Spleen (tissue), 11 donors: ENCODE measurements around the gene CUTA. TPM values are rescaled to one million over a fixed set of nuclear protein-coding genes. Genes with fewer than 3 reads are reported as not detected.
A peak's percentile ranks its signal among the peaks of the same experiment; 100 is the strongest.

Experiments used
- DNase-seq: peaks from one replicate; pipeline ENCODE4 v3.0.0-alpha.2; 2020
- H3K27ac ChIP-seq, 8 donors: fragments of 200-600 bp; sonication (generic) in 7 of 8; 1 replicate in 4 of 8; 2 replicates in 4 of 8; pipeline versions ENCODE4 v1.5.0 to v1.8.0; 2016 to 2021; ENCODE audit warnings: inconsistent platforms in 4 of 8, mild to moderate bottlenecking in 4 of 8, moderate library complexity in 1 of 8
- H3K27me3 ChIP-seq, 7 donors: fragments of 200-600 bp; sonication (generic) in 6 of 7; replicated peaks in 1 of 7; 1 replicate in 4 of 7; 2 replicates in 3 of 7; pipeline versions ENCODE4 v1.5.0 to v1.8.0; 2016 to 2021; ENCODE audit warnings: inconsistent platforms in 3 of 7, mild to moderate bottlenecking in 1 of 7
- H3K36me3 ChIP-seq, 6 donors: fragments of 200-600 bp; sonication (generic) in 5 of 6; 1 replicate in 4 of 6; 2 replicates in 2 of 6; pipeline versions ENCODE4 v1.5.0 to v1.8.0; 2016 to 2021; ENCODE audit warnings: inconsistent platforms in 2 of 6
- H3K4me1 ChIP-seq, 6 donors: fragments of 200-600 bp; sonication (generic) in 5 of 6; 1 replicate in 3 of 6; 2 replicates in 3 of 6; pipeline versions ENCODE4 v1.5.0 to v1.8.0; 2016 to 2021; ENCODE audit warnings: inconsistent platforms in 3 of 6
- H3K4me3 ChIP-seq, 8 donors: fragments of 200-600 bp; sonication (generic) in 7 of 8; 1 replicate in 4 of 8; 2 replicates in 4 of 8; pipeline versions ENCODE4 v1.5.0 to v1.8.0; 2016 to 2021; ENCODE audit warnings: inconsistent platforms in 4 of 8, mild to moderate bottlenecking in 4 of 8, moderate library complexity in 2 of 8
- H3K9me3 ChIP-seq, 8 donors: fragments of 200-600 bp; sonication (generic) in 7 of 8; 1 replicate in 4 of 8; 2 replicates in 4 of 8; pipeline versions ENCODE4 v1.5.0 to v1.8.0; 2016 to 2021; ENCODE audit warnings: inconsistent platforms in 4 of 8
- CTCF ChIP-seq, 11 experiments: fragments of 200-600 bp in 7 of 11; fragments of 450-650 bp in 4 of 11; sonication (generic) in 4 of 11; IDR thresholded peaks in 8 of 11; conservative IDR thresholded peaks in 3 of 11; 1 replicate in 7 of 11; 2 replicates in 4 of 11; pipeline versions ENCODE4 v1.4.0 to v1.8.0; 2016 to 2021; ENCODE audit warnings: antibody characterized with exemption in 11 of 11, inconsistent platforms in 4 of 11, mild to moderate bottlenecking in 1 of 11
- POLR2A ChIP-seq, 3 donors: fragments of 450-650 bp; IDR thresholded peaks; one replicate each; pipeline ENCODE4 v1.5.1; 2017; ENCODE audit warnings: antibody characterized with exemption in 3 of 3, mild to moderate bottlenecking in 1 of 3
- POLR2AphosphoS5 ChIP-seq, 3 donors: sonication (generic); formaldehyde crosslinking; IDR thresholded peaks; one replicate each; pipeline ENCODE4 v1.5.1; 2017; ENCODE audit warnings: antibody characterized with exemption in 3 of 3
- WGBS, 5 donors: extraction: QIAGEN DNeasy Blood & Tissue Kit in 3 of 5; methylation state at CpG; one replicate each; pipeline versions ENCODE4 v1.1.5 to v1.1.7; 2013 to 2018; 5-methylcytosine and 5-hydroxymethylcytosine counted together
- intact Hi-C: fragments of 100-400 bp; cut with DNase I; formaldehyde crosslinking; loops from one replicate; pipeline ENCODE4 v1.15.0; 2023; ENCODE audit warnings: low total_unique reads
- polyA plus RNA-seq, 3 donors: library from polyadenylated mRNA; stranded (reverse); fragments of 200-250 nt; gene quantifications; one replicate each; pipeline ENCODE4 v1.2.1, GENCODE V29; 2013
- total RNA-seq, 7 donors: library from RNA; depleted of rRNA in 3 of 7; stranded (reverse); fragments of >200 nt in 3 of 7; fragmentation: NEBNext Ultra II Directional in 4 of 7; extraction: Animal tissue kit (Norgen Biotek cat#: 25700) in 4 of 7; gene quantifications; one replicate each; pipeline versions ENCODE4 v1.1.0 to v1.2.1, GENCODE V29; 2016 to 2021
- donor health status: healthy with polysubstance abuse.
- donor health status: DM: no; HTN: no; CAD: no; lungs with moderate emphysema.
- donor health status: DM: no; HTN: no; CAD: no.
- donor health status: Bipolar disorder and iron deficiency.
- donor health status: healthy.
- donor health status: DM: no; HTN: no; CAD: no.
- donor health status: DM: yes; HTN: yes; CAD: no.

Gene CUTA
- total and polyA plus RNA-seq, 10 donors, result 113 to 225 (median 137) TPM

DNA sequence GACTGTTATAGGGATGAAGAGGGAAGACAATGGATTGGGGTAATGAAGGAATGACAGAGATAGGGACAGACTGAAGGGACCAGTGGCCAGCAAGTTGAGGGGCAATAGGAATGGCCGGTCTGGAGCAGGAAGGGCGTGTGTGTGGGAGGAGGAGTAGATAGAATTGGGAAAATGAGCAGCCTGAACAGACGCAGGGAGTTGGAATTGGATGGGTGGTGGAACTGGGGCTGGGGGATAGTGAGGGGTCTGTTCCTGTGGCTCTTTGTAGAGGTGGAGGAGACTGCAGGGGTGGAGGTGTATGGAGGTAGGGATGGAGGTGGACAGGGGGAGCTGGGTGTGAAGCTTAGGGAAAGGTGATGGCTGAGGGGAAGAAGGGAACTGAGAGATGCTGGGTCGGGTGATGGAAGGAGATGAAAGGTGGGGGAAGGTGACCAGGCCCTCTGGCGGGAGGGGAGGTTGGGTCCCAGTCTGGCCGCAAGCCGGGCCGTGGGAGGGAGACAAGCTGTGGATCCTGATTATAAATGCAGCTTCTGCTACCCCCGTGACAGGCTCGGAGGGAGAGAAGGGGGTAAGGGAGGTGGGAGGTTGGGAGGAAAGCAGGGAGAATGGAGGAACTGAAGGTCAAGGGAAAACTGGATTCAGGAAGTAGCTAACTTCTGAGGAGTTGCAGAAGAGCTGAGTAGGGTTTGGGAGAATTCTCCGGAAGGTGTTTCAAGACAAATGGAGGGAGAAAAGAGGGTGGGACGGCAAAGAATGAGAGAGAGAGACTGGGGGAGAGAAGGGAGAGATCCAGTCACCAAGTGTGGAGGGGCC is 7.2 kb upstream of the CUTA start:
- no peaks in the 10 kb centered on the region for H3K36me3 ChIP-seq
- peak overlapping the region; percentile 73 to 96 (median 90) for H3K27ac ChIP-seq
- no peaks in the 10 kb centered on the region for H3K27me3 ChIP-seq
- DNase-seq, result peak; percentile 81
- WGBS, 5 donors, result 18 to 24% (median 22%) methylated on average over 12 of the region's 12 CpGs
- H3K4me3 ChIP-seq, result peak overlapping the region; percentile 49 to 87 (median 59)
- peaks cover 16 to 55% (median 48%) of the 10 kb centered on the region in 6 donors for H3K4me1 ChIP-seq
- no peak for TF ChIP-seq POLR2AphosphoS5 (IDR thresholded peaks at IDR 0.05)
- TF ChIP-seq POLR2A (IDR thresholded peaks at IDR 0.05), result no peak
- TF ChIP-seq CTCF (IDR thresholded peaks at IDR 0.05 in 8 of 11, conservative IDR thresholded peaks at IDR 0.05 in 3 of 11), result no peak
- H3K9me3 ChIP-seq, result no peaks in the 10 kb centered on the region
- intact Hi-C loops, result no loop called here

DNA sequence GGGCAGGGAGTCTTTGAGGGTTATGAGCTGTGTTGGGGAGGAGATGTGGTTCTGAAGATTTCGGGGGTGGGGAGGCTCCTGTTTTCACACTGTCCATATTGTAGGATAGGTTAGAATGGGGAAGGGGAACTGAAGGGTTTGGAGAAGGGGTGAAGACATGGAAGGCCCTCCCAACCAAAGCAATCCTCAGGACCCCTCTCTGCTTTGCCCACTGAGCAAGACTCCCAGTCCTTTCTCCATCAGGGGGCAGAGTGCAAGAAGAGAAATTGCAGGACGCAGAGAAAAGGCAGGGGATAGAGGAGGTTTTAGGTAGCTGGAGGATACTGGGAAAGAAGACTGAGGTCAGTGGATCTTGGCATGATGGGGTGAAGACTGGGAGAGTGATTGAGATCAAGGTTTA is 5.9 kb upstream of the CUTA start:
- intact Hi-C loops, result no loop called here
- H3K4me1 ChIP-seq, result peaks cover 16 to 54% (median 44%) of the 10 kb centered on the region in 6 donors
- peak; percentile 23 for DNase-seq
- WGBS, 5 donors, result 94 to 100% (median 98%) methylated on average over 2 of the region's 2 CpGs
- no peaks in the 10 kb centered on the region for H3K36me3 ChIP-seq
- TF ChIP-seq CTCF (IDR thresholded peaks at IDR 0.05 in 8 of 11, conservative IDR thresholded peaks at IDR 0.05 in 3 of 11) (no peak), POLR2A (IDR thresholded peaks at IDR 0.05) (no peak), POLR2AphosphoS5 (IDR thresholded peaks at IDR 0.05) (no peak)
- peaks cover 0 to 6% (median 0%) of the 10 kb centered on the region in 7 donors for H3K27me3 ChIP-seq
- H3K4me3 ChIP-seq, result no peak overlapping the region
- H3K27ac ChIP-seq, result no peak overlapping the region
- H3K9me3 ChIP-seq, result no peaks in the 10 kb centered on the region

DNA sequence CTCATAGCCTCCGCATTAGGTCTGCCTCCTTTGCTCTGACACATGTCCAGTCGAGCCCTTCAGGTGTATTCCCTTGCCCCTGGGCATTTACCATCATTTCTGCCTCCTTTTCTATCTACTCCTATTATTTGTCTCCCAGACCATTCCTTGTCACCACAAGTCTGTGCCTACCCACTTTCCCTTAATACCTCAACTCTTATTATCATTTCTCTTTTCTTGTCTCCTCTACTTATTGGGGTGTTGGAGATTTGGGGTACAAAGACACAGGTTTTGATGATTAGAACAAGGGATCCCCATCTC is 3.4 kb upstream of the CUTA start:
- intact Hi-C loops, result no loop called here
- Histone ChIP-seq H3K4me1 (peaks cover 17 to 54% (median 42%) of the 10 kb centered on the region in 6 donors), H3K36me3 (peaks cover 0 to 4% (median 1%) of the 10 kb centered on the region in 6 donors), H3K9me3 (no peaks in the 10 kb centered on the region), H3K4me3 (no peak overlapping the region), H3K27ac (no peak overlapping the region), H3K27me3 (peaks cover 0 to 6% (median 0%) of the 10 kb centered on the region in 7 donors)
- DNase-seq, result no peak
- no peak for TF ChIP-seq POLR2AphosphoS5 (IDR thresholded peaks at IDR 0.05)
- TF ChIP-seq POLR2A (IDR thresholded peaks at IDR 0.05), result no peak
- no peak for TF ChIP-seq CTCF (IDR thresholded peaks at IDR 0.05 in 8 of 11, conservative IDR thresholded peaks at IDR 0.05 in 3 of 11)
- WGBS, 5 donors, result 78 to 93% (median 88%) methylated on average over 2 of the region's 2 CpGs

GRCh38 chr6:33420491-33421343 is 2.8 kb upstream of the CUTA start:
- Histone ChIP-seq H3K36me3 (peaks cover 0 to 10% (median 6%) of the 10 kb centered on the region in 6 donors), H3K4me1 (peaks cover 23 to 54% (median 43%) of the 10 kb centered on the region in 6 donors), H3K9me3 (no peaks in the 10 kb centered on the region), H3K4me3 (peak overlapping the region in 3 of 8 donors; percentile 17 to 54 (median 19)), H3K27me3 (peaks cover 0 to 6% (median 0%) of the 10 kb centered on the region in 7 donors), H3K27ac (peak overlapping the region in 3 of 8 donors; percentile 18 to 99 (median 54))
- TF ChIP-seq POLR2AphosphoS5 (IDR thresholded peaks at IDR 0.05) (no peak), CTCF (IDR thresholded peaks at IDR 0.05 in 8 of 11, conservative IDR thresholded peaks at IDR 0.05 in 3 of 11) (no peak), POLR2A (IDR thresholded peaks at IDR 0.05) (no peak)
- no peak for DNase-seq
- intact Hi-C loops, result no loop called here
- WGBS, 5 donors, result 70 to 80% (median 73%) methylated on average over 6 of the region's 6 CpGs
